HG03108 (cell line): ENCODE data around the gene JMY.

Source experiments
- ATAC-seq: cut with Tn5 transposase; IDR thresholded peaks from one replicate; pipeline ENCODE4 v1.9.1; 2021; ENCODE audit warnings: moderate library complexity; ENCODE audit not compliant: unreplicated experiment

The JMY gene, protein sequence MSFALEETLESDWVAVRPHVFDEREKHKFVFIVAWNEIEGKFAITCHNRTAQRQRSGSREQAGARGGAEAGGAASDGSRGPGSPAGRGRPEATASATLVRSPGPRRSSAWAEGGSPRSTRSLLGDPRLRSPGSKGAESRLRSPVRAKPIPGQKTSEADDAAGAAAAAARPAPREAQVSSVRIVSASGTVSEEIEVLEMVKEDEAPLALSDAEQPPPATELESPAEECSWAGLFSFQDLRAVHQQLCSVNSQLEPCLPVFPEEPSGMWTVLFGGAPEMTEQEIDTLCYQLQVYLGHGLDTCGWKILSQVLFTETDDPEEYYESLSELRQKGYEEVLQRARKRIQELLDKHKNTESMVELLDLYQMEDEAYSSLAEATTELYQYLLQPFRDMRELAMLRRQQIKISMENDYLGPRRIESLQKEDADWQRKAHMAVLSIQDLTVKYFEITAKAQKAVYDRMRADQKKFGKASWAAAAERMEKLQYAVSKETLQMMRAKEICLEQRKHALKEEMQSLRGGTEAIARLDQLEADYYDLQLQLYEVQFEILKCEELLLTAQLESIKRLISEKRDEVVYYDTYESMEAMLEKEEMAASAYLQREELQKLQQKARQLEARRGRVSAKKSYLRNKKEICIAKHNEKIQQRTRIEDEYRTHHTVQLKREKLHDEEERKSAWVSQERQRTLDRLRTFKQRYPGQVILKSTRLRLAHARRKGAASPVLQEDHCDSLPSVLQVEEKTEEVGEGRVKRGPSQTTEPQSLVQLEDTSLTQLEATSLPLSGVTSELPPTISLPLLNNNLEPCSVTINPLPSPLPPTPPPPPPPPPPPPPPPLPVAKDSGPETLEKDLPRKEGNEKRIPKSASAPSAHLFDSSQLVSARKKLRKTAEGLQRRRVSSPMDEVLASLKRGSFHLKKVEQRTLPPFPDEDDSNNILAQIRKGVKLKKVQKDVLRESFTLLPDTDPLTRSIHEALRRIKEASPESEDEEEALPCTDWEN

GRCh38 chr5:79235634-79236361 lies at the start of gene JMY:
TSS of gene JMY (plus strand) at chr5:79236131. CDS start at chr5:79236651, 520 bp downstream.
- ATAC-seq = peak; percentile 68

- ATAC-seq = no peak
These were observed 49.5 kb upstream of the JMY start for GRCh38 chr5:79186455-79186854.

DNA sequence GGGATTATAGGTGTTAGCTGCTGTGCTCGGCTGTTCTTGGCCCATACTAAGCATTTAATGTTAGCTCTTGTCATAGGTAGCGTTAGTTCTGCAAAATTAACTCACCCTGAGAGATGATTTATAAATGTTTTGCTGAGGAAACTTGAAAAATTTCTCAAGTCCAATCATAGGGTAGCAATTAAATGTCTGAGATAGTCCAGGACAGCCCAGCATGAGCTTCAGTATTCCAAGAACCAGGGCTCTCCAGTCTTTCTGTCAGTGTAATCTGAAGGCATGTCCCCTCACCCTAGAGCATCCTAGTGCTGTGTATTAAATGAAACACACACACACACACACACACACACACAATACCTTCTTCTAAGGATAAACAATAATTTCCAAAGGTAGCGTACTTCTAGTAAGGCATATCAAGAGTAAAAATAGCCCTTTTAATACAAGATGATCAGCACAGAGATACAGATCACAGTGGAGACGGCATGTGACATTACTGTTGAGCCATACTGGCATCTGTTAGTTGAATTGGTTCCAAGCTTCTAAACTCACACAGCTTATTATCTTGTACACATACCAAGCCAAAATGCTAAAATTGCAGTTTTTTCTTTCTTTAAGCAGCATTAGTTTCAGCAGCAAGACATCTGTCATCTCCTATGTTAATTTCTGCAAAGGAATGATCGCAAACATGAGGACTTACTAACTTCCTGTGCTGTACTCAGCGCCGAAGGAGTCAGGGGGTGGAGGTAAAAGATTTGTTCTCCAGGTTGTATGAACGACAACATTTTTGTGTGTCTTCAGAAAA lies 46.3 kb upstream of the JMY start:
- ATAC-seq = no peak

GRCh38 chr5:79190235-79190529 lies 45.7 kb upstream of the JMY start:
- ATAC-seq = no peak

DNA sequence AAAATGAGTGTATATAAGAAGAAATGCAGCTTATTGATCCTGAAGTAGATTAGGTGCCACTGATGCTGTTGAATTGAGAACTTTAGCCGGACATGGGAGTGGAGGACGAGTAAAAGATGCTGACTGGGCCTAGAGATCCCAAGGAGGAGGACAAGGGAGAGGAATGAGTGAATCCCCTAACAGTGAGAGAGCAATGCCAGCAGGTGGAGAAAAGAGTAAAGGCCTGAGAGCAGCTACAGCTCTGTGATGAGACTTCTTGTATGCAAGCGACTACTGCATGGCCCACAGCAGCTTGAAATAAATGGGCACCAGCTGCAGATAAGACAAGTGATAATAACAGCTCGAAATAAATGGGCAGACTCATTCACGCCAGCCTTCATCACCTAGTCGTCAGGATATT lies 44.5 kb upstream of the JMY start:
- ATAC-seq = no peak

DNA sequence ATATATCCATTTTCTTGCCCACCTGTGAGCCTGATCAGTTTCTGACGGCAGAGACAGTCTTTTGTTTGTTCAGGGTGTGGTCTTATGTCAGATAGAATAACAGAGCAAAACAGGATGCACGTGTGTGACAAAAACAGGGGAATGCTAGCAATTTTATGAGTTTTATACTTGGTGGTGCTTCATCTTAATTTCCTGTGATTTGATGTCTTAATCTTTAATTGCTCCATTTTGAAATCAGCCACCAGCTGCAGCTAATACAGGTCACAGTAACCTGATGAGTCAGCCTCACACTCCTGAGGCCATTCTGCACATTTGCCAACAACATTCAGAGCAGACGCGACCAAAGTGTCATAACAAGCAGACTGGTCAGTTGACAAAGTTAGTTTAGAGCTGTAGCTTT lies 42.3 kb upstream of the JMY start:
- ATAC-seq = no peak

DNA sequence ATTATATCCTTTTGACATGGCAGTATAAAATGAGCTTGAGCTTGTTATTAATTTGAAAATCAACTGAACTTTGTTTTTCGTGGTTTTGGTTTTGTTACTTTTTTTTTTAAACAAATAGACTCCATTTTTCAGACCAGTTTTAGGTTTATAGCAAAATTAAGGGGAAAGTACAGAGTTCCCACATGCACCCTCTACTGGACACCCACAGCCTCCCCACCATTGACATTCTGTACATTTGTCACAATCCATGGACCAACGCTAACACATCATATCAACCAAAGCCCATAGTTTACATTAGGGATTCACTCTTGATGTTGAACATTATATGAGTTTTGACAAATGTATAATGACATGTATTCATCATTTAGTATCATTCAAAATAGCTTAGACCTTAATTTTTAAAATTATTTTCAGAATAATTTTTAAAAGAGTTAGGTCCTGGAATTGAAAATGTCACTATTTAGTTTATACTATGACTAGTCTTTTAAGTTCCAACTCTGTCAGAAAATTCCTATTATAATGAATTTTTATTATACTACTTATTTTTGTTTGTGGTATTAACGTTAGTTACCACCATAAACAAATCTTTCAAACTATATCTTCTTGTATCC lies 35.3 kb upstream of the JMY start:
- no peak for ATAC-seq

GRCh38 chr5:79201206-79201605 lies 34.7 kb upstream of the JMY start:
- no peak for ATAC-seq

DNA sequence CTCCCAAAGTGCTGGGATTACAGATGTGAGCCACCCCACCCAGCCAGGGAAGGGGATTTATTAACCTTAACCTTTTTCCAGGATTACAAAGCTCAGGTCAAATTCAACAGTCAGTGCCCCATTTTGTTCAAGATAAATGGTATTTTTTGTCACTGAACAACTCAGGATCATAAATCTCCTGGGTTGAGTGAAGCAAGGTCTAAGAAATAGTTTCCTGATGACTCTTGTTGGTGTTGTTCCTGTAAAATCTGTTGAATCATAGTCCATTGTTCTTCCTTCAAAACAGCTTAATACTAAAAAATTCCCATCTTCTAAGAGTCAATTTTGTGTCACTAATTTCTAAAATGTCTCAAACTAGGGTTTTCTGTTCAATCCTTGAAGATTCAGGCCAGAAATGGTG lies 33.9 kb upstream of the JMY start:
- no peak for ATAC-seq

- no peak for ATAC-seq
These were observed 30.0 kb upstream of the JMY start for GRCh38 chr5:79205965-79206364.

DNA sequence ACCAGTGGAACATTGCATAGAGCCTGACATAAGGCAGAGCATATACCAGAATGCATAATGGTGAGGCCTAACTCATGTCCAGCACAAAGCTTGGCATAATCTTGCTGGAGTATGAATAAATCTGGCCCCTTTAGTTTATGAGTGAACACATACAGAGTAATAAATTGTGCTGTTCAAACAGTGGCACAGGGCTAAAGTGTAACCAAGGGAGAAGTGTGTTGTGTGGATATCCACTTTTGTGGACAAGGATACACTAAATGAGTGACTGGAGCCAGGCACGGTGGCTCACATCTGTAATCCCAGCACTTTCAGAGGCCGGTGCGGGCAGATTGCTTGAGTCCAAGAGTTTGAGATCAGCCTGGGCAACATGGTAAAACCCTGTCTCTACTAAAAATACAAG lies 29.4 kb upstream of the JMY start:
- no peak for ATAC-seq

DNA sequence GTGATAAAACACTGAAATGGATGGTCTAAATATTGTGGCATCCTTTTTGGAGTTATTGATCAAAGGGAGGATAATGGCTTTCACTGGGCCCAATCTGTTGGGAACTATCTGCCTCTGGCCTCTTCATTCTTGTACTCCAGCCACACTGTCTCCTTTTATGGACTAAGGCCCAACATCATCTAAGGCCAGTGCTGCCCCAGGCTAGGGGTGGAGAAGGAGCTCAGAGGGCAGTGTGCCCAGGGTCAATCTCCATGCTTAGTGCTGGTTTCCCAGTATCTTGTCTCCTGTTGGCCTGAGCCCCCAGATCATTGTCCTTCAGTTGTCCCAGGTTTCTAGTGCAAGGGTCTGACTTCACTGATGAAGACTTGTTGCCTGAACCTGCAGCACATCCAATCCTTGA lies 26.4 kb upstream of the JMY start:
- ATAC-seq = no peak

GRCh38 chr5:79224286-79224984 lies 11.5 kb upstream of the JMY start:
- ATAC-seq = no peak

DNA sequence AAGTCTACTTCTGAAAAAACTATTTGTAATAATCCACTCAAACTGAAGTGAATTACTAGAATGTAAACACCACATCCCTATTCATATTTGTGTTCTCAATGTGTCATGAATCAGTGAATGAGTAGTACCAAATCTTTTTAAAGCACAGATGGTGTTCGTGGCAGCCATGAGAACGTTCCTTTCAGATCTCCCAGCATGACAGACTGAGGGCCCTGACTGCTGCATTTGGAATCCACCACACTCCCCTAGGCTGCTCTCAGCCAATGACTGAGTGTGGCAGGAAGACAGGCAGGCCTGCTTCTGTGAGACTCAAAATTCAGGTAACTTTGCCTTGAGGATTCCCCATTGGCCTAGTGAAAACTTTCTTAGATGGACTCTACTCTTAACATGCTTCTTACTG lies 10.9 kb upstream of the JMY start:
- no peak for ATAC-seq

DNA sequence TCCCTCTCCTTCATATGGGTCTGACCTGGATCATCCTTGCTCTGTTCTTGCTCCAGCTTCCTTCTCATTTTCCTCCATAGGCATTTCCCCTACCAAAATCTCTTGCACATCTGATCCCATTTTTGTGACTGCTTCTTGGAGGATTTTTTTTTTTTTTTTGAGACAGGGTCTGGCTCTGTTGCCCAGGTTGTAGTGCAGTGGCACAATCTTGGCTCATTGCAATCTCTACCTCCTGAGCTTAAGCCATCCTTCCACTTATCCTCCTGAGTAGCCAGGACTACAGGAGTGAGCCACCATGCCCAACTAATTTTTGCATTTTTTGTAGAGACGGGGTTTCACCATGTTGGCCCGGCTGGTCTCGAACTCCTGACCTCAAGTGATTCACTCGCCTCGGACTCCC lies 10.5 kb upstream of the JMY start:
- ATAC-seq = no peak

- no peak for ATAC-seq
These were observed 8.4 kb upstream of the JMY start for GRCh38 chr5:79227484-79228025.

- peak; percentile 59 for ATAC-seq
These were observed 6.4 kb upstream of the JMY start for GRCh38 chr5:79229357-79230174.

DNA sequence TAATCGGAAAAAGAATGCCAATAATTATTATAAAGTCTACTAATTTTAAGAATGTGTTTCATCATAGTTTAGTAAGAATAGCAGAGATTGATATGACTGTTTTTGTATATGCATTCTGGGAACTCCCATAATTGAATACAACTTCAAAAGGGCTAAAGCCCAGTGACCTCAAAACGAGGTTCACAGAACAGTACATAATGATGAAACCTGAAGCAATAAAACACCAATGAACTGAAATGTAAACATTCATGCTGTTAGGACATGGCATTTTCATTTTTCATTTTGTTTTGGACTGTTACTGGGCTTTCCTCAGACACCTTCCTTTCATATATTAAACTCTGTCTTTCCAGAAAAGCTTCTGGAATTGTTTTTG lies 684 bp upstream of the JMY start:
- no peak for ATAC-seq
